H9 (cell line): ENCODE measurements around the gene FRAT2. TPM values are rescaled to one million over a fixed set of nuclear protein-coding genes. Genes with fewer than 3 reads are reported as not detected.

Experiments
- DNase-seq: peaks from one replicate; pipeline ENCODE4 v3.0.0-alpha.2; 2017
- H2AFZ ChIP-seq: one replicate; pipeline ENCODE4 v1.6.1; 2013; ENCODE audit warnings: mild to moderate bottlenecking, low read length, control low read depth, moderate library complexity
- H2AK5ac ChIP-seq: 2 replicates; pipeline ENCODE4 v1.6.1; 2013; ENCODE audit warnings: low read length, control low read depth, mixed read lengths; ENCODE audit not compliant: insufficient read length
- H2BK120ac ChIP-seq: one replicate; pipeline ENCODE4 v1.6.1; 2013; ENCODE audit warnings: low read depth, mild to moderate bottlenecking, low read length, control low read depth, inconsistent platforms; ENCODE audit not compliant: poor library complexity, severe bottlenecking
- H2BK12ac ChIP-seq: 2 replicates; pipeline ENCODE4 v1.6.1; 2013; ENCODE audit warnings: low read length, control low read depth, mixed read lengths, low read depth; ENCODE audit not compliant: insufficient read length
- H2BK15ac ChIP-seq: 2 replicates; pipeline ENCODE4 v1.6.1; 2013; ENCODE audit warnings: low read depth, low read length, control low read depth
- H2BK20ac ChIP-seq: one replicate; pipeline ENCODE4 v1.6.1; 2013; ENCODE audit warnings: low read depth, mild to moderate bottlenecking, low read length, control low read depth, inconsistent platforms; ENCODE audit not compliant: poor library complexity, severe bottlenecking
- H2BK5ac ChIP-seq: 2 replicates; pipeline ENCODE4 v1.6.1; 2013; ENCODE audit warnings: low read length, control low read depth, mixed read lengths; ENCODE audit not compliant: insufficient read length
- H3K14ac ChIP-seq: 2 replicates; pipeline ENCODE4 v1.6.1; 2013; ENCODE audit warnings: low read length, control low read depth; ENCODE audit not compliant: insufficient read depth
- H3K18ac ChIP-seq: 2 replicates; pipeline ENCODE4 v1.6.1; 2013; ENCODE audit warnings: low read depth, mild to moderate bottlenecking, mixed read lengths, low read length, control low read depth; ENCODE audit not compliant: insufficient read length
- H3K23ac ChIP-seq: 2 replicates; pipeline ENCODE4 v1.6.1; 2013; ENCODE audit warnings: low read length, control low read depth, mixed read lengths, low read depth; ENCODE audit not compliant: insufficient read length
- H3K23me2 ChIP-seq: 2 replicates; pipeline ENCODE4 v1.6.1; 2013; ENCODE audit warnings: low read depth, mild to moderate bottlenecking, mixed read lengths, low read length, control low read depth; ENCODE audit not compliant: insufficient read length, poor library complexity, severe bottlenecking
- H3K27ac ChIP-seq: 2 replicates; pipeline ENCODE4 v1.5.1; 2013; ENCODE audit warnings: low read length, control low read depth, mixed read lengths, low read depth; ENCODE audit not compliant: insufficient read length
- H3K27me3 ChIP-seq: 2 replicates; pipeline ENCODE4 v1.6.1; 2013; ENCODE audit warnings: low read length, control low read depth, inconsistent platforms; ENCODE audit not compliant: insufficient read depth
- H3K4ac ChIP-seq: 2 replicates; pipeline ENCODE4 v1.6.1; 2013; ENCODE audit warnings: low read depth, mild to moderate bottlenecking, control low read depth, inconsistent platforms, low read length, moderate library complexity
- H3K4me1 ChIP-seq: 2 replicates; pipeline ENCODE4 v1.6.1; 2013; ENCODE audit warnings: low read length, control low read depth, inconsistent platforms; ENCODE audit not compliant: insufficient read depth
- H3K4me2 ChIP-seq: 2 replicates; pipeline ENCODE4 v1.6.1; 2013; ENCODE audit warnings: low read length, control low read depth, mixed read lengths; ENCODE audit not compliant: insufficient read length, insufficient read depth
- H3K56ac ChIP-seq: 2 replicates; pipeline ENCODE4 v1.6.1; 2013; ENCODE audit warnings: low read depth, mild to moderate bottlenecking, mixed read lengths, low read length, control low read depth; ENCODE audit not compliant: insufficient read length
- H3K79me1 ChIP-seq: 2 replicates; pipeline ENCODE4 v1.6.1; 2013; ENCODE audit warnings: low read depth, mild to moderate bottlenecking, moderate library complexity, low read length, control low read depth, inconsistent platforms; ENCODE audit not compliant: insufficient read depth, poor library complexity, severe bottlenecking
- H3K79me2 ChIP-seq: 2 replicates; pipeline ENCODE4 v1.6.1; 2013; ENCODE audit warnings: low read length, control low read depth, inconsistent platforms; ENCODE audit not compliant: insufficient read depth
- H3K9ac ChIP-seq: 2 replicates; pipeline ENCODE4 v1.6.1; 2013; ENCODE audit warnings: low read length, control low read depth, mixed read lengths; ENCODE audit not compliant: insufficient read length; ENCODE audit errors: extremely low read depth
- H3K9me3 ChIP-seq: one replicate; pipeline ENCODE4 v1.6.1; 2013; ENCODE audit warnings: low read depth, low read length, inconsistent platforms; ENCODE audit not compliant: control insufficient read depth
- H3T11ph ChIP-seq: one replicate; pipeline ENCODE4 v1.6.1; 2013; ENCODE audit warnings: mild to moderate bottlenecking, low read length, control low read depth, inconsistent platforms
- H4K20me1 ChIP-seq: one replicate; pipeline ENCODE4 v1.6.1; 2013; ENCODE audit not compliant: control insufficient read depth, insufficient read length, insufficient read depth
- H4K5ac ChIP-seq: 2 replicates; pipeline ENCODE4 v1.6.1; 2013; ENCODE audit warnings: low read depth, mild to moderate bottlenecking, mixed read lengths, low read length, control low read depth; ENCODE audit not compliant: insufficient read length
- H4K8ac ChIP-seq: replicated peaks from 2 replicates; pipeline ENCODE4 v1.6.1; 2013; ENCODE audit warnings: low read length, control low read depth, mixed read lengths, low read depth; ENCODE audit not compliant: insufficient read length
- H4K91ac ChIP-seq: 2 replicates; pipeline ENCODE4 v1.6.1; 2013; ENCODE audit warnings: low read depth, mild to moderate bottlenecking, moderate library complexity, mixed read lengths, low read length, control low read depth; ENCODE audit not compliant: insufficient read length
- H3K27ac Mint-ChIP-seq, 3 experiments: 2 replicates in 2 of 3; 3 replicates in 1 of 3; pipeline ENCODE4 v1.8.0; 2020 to 2021; ENCODE audit warnings: mixed read lengths in 3 of 3, mild to moderate bottlenecking in 1 of 3, moderate library complexity in 1 of 3
- H3K27me3 Mint-ChIP-seq: 2 replicates; pipeline ENCODE4 v1.8.0; 2021; ENCODE audit warnings: low read depth, mild to moderate bottlenecking, moderate library complexity, mixed read lengths
- H3K36me3 Mint-ChIP-seq, 3 experiments: 2 replicates in 2 of 3; 3 replicates in 1 of 3; pipeline ENCODE4 v1.8.0; 2020 to 2021; ENCODE audit warnings: low read depth in 3 of 3, mixed read lengths in 3 of 3; ENCODE audit not compliant: insufficient read depth in 1 of 3
- H3K4me1 Mint-ChIP-seq, 2 experiments: 2 replicates each; pipeline ENCODE4 v1.8.0; 2020; ENCODE audit warnings: mixed read lengths in 2 of 2
- H3K4me3 Mint-ChIP-seq, 2 experiments: 2 replicates in 1 of 2; 3 replicates in 1 of 2; pipeline ENCODE4 v1.8.0; 2020 to 2021; ENCODE audit warnings: mild to moderate bottlenecking in 2 of 2, mixed read lengths in 2 of 2, moderate library complexity in 1 of 2
- H3K9me3 Mint-ChIP-seq, 2 experiments: 2 replicates in 1 of 2; 3 replicates in 1 of 2; pipeline ENCODE4 v1.8.0; 2020; ENCODE audit warnings: mild to moderate bottlenecking in 2 of 2, mixed read lengths in 2 of 2, moderate library complexity in 1 of 2
- CTCF ChIP-seq: fragments of 200-600 bp; sonication (generic); conservative IDR thresholded peaks from 3 replicates; pipeline ENCODE4 v1.8.0; 2021; ENCODE audit warnings: antibody characterized with exemption, mild to moderate bottlenecking
- WGBS: extraction: QIAGEN DNeasy Blood & Tissue Kit; methylation state at CpG from one replicate; pipeline ENCODE4 v1.1.7; 2013; ENCODE audit warnings: missing lambda C conversion rate, low lambda C conversion rate, mixed read lengths; ENCODE audit not compliant: insufficient read length; ENCODE audit errors: extremely low coverage; 5-methylcytosine and 5-hydroxymethylcytosine counted together
- total RNA-seq: library from RNA; stranded (reverse); gene quantifications from 2 replicates; pipeline ENCODE4 v1.2.1, GENCODE V29; 2021

FRAT2 gene
- total RNA-seq, 1 experiment from 2014 or later: 129 TPM

GRCh38 chr10:97327348-97328294, 6.9 kb downstream of the FRAT2 start:
- Histone ChIP-seq H3K4me1 (peaks cover 12% of the 10 kb centered on the region), H2BK15ac (no peak overlapping the region), H3K79me1 (peaks cover 4% of the 10 kb centered on the region), H3K4ac (no peak overlapping the region), H3K23me2 (peaks cover 10% of the 10 kb centered on the region), H3K27ac (peak overlapping the region; percentile 58), H3T11ph (no peak overlapping the region), H2BK20ac (no peak overlapping the region), H3K56ac (no peak overlapping the region), H2BK12ac (no peak overlapping the region), H2AK5ac (no peak overlapping the region), H3K9me3 (no peaks in the 10 kb centered on the region), H3K18ac (no peak overlapping the region), H3K9ac (no peak overlapping the region), H4K5ac (no peak overlapping the region), H3K14ac (0 out of 2 replicates have a peak overlapping the region, but pooled peaks have one; percentile 50), H2BK5ac (no peak overlapping the region), H2AFZ (no peak overlapping the region), H2BK120ac (no peak overlapping the region), H4K8ac (no peak overlapping the region), H4K20me1 (no peaks in the 10 kb centered on the region), H3K79me2 (peaks cover 8% of the 10 kb centered on the region; the same call in 1 of the 2 replicates), H4K91ac (no peak overlapping the region), H3K23ac (no peak overlapping the region), H3K4me2 (no peak overlapping the region), H3K27me3 (no peaks in the 10 kb centered on the region)
- no CpG with 5 or more reads among the region's 7 CpGs for WGBS
- peak overlapping the region; percentile 31 to 91 (median 85); a peak in 4 of 7 replicates for H3K27ac Mint-ChIP-seq
- DNase-seq: no peak
- H3K4me1 Mint-ChIP-seq: peaks cover 53 to 57% of the 10 kb centered on the region in 2 experiments
- no peaks in the 10 kb centered on the region for H3K27me3 Mint-ChIP-seq
- H3K9me3 Mint-ChIP-seq: no peaks in the 10 kb centered on the region; a peak in 1 of 5 replicates
- H3K36me3 Mint-ChIP-seq: peaks cover 17 to 50% (median 38%) of the 10 kb centered on the region in 3 experiments
- peak overlapping the region in 1 of 2 experiments; percentile 24; a peak in 1 of 5 replicates for H3K4me3 Mint-ChIP-seq
- no peak for TF ChIP-seq CTCF
